PFSK-1 (cell line): ENCODE data around the gene MARK4.

Source experiments
- FOXP2 ChIP-seq: optimal IDR thresholded peaks from 2 replicates; pipeline ENCODE3; 2011; ENCODE audit warnings: borderline replicate concordance, control low read depth, inconsistent platforms; ENCODE audit not compliant: insufficient read depth; ENCODE audit errors: extremely low read length, extremely low read depth
- POLR2AphosphoS5 ChIP-seq: IDR thresholded peaks from 2 replicates; pipeline ENCODE4 v1.6.1; 2012; ENCODE audit warnings: low read depth, mild to moderate bottlenecking, control low read depth, low read length, moderate library complexity
- SIN3A ChIP-seq: IDR thresholded peaks from 2 replicates; pipeline ENCODE4 v1.6.1; 2012; ENCODE audit warnings: mild to moderate bottlenecking, low read length, moderate library complexity, borderline replicate concordance; ENCODE audit not compliant: insufficient read depth
- TAF1 ChIP-seq: IDR thresholded peaks from 2 replicates; pipeline ENCODE4 v1.6.1; 2012; ENCODE audit warnings: low read length, control low read depth, borderline replicate concordance; ENCODE audit not compliant: insufficient read depth
- TF ChIP-seq, protein P1 (sequence below), 2 experiments: IDR thresholded peaks; 2 replicates each; pipeline versions ENCODE4 v1.6.1 to v1.8.0; 2011 to 2012; ENCODE audit warnings: low read depth in 2 of 2, low read length in 2 of 2, control low read depth in 1 of 2, inconsistent platforms in 1 of 2, mild to moderate bottlenecking in 1 of 2, moderate library complexity in 1 of 2; ENCODE audit not compliant: insufficient read depth in 1 of 2

Gene MARK4

DNA sequence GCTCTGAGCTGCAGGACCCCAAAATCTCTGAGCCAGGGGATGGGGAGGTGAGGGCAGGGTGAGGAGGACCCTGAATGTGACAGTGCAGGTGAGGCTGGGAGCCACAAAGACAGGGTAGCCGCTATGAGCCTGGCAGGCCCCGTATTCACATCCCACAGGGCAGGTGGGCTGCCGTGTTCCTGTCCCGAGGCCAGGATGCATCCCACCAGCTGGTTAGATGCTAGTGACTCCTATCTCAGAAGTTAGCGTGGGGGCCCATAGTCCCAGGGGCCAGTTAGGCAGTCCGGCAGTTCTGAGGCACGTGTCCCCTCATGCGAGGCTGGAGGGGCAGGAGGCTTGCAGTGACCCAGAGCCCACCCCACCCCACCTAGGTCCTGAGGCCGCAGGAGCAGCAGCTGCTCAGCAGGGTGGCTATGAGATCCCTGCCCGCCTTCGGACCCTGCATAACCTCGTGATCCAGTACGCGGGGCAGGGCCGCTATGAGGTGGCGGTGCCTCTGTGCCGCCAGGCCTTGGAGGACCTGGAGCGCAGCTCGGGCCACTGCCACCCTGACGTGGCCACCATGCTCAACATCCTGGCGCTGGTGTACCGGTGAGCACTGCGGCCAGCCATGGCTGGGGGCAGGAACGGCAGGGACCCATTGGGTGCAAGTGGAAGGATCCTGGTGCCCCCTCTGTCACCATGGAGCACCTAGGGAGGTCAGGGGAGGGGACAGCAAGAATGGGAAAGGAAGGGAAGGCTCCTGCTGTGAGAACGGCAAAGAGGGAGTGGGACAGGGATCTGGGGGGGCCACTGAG is 96.7 kb downstream of the MARK4 start:
- TF ChIP-seq, protein P1, sequence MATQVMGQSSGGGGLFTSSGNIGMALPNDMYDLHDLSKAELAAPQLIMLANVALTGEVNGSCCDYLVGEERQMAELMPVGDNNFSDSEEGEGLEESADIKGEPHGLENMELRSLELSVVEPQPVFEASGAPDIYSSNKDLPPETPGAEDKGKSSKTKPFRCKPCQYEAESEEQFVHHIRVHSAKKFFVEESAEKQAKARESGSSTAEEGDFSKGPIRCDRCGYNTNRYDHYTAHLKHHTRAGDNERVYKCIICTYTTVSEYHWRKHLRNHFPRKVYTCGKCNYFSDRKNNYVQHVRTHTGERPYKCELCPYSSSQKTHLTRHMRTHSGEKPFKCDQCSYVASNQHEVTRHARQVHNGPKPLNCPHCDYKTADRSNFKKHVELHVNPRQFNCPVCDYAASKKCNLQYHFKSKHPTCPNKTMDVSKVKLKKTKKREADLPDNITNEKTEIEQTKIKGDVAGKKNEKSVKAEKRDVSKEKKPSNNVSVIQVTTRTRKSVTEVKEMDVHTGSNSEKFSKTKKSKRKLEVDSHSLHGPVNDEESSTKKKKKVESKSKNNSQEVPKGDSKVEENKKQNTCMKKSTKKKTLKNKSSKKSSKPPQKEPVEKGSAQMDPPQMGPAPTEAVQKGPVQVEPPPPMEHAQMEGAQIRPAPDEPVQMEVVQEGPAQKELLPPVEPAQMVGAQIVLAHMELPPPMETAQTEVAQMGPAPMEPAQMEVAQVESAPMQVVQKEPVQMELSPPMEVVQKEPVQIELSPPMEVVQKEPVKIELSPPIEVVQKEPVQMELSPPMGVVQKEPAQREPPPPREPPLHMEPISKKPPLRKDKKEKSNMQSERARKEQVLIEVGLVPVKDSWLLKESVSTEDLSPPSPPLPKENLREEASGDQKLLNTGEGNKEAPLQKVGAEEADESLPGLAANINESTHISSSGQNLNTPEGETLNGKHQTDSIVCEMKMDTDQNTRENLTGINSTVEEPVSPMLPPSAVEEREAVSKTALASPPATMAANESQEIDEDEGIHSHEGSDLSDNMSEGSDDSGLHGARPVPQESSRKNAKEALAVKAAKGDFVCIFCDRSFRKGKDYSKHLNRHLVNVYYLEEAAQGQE (IDR thresholded peaks at IDR 0.05; ENCODE audit: insufficient read depth in 1 of 2, low read depth in 2 of 2, low read length in 2 of 2): no peak
- TF ChIP-seq FOXP2 (no peak), POLR2AphosphoS5 (no peak), SIN3A (no peak)

DNA sequence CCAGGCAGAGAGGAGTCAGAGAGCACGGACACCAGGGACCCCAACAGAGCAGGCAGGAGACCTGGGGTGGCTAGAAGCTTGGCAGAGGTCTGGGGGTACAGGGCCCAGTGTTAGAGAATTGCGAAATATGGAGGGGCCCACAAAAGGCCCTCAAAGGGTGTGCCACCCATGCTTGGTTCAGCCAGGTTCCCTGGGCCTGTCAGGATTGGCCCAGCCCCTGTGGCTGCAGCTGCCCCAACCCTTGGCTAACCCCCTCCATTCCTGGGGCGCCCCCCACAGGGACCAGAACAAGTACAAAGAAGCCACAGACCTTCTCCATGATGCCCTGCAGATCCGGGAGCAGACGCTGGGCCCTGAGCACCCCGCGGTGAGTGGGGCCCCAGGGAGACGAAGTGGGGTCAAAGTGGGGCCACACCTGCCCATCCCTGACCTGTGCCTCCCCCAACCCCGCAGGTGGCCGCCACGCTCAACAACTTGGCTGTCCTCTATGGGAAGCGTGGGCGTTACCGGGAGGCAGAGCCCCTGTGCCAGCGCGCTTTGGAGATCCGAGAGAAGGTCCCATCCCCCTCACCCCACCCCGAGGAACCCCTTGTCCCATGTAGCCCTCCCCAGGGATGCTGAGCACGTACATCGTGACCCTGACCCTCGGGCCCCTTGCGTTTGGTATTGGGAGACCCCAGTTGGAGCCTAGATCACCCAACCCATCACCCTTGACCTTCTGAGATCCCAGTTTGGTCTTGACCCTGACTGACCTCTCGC is 97.5 kb downstream of the MARK4 start:
- TF ChIP-seq POLR2AphosphoS5: peak; percentile 19; the same call in 1 of the 2 replicates
- no peak for TF ChIP-seq SIN3A
- TF ChIP-seq, protein P1 (IDR thresholded peaks at IDR 0.05; ENCODE audit: insufficient read depth in 1 of 2, low read depth in 2 of 2, low read length in 2 of 2): no peak
- TF ChIP-seq FOXP2: no peak
- no peak for TF ChIP-seq TAF1

DNA sequence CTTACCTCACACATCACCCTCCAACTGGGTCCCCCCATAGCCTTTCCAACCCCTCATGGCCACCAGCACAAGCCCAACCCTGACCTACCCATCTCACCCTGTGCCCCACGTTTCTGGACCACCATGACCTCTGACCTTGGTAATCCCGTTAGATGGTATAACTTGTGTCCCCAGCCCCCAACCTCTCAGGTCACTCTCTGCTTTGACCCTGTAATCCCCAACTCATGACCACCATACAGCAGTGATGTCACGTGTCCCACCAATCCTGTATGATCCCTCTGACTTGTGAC is 98.0 kb downstream of the MARK4 start:
- TF ChIP-seq, protein P1 (IDR thresholded peaks at IDR 0.05; ENCODE audit: insufficient read depth in 1 of 2, low read depth in 2 of 2, low read length in 2 of 2): no peak
- TF ChIP-seq TAF1: no peak
- no peak for TF ChIP-seq POLR2AphosphoS5
- no peak for TF ChIP-seq FOXP2
- no peak for TF ChIP-seq SIN3A

DNA sequence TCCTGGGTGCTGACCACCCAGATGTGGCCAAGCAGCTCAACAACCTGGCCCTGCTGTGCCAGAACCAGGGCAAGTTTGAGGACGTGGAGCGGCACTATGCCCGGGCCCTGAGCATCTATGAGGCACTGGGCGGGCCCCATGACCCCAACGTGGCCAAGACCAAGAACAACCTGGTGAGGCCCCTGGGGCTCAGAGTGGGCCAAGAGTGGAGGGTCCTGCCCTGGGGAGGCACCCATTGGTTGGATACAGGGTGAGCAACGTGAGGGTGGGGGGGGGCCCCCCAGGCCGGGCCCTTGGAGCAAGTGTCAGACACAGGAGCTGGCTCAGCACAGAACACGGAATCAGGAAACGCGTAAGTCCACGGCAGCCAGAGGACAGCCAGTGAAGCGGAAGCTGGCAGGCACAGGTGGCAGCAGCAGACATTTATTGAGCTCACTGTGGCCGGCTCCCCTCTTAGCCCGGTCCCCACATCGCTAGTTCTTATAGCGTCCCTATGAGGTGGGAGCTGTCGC is 98.4 kb downstream of the MARK4 start:
- TF ChIP-seq FOXP2: no peak
- no peak for TF ChIP-seq POLR2AphosphoS5
- TF ChIP-seq SIN3A: no peak
- TF ChIP-seq TAF1: no peak
- TF ChIP-seq, protein P1 (IDR thresholded peaks at IDR 0.05; ENCODE audit: insufficient read depth in 1 of 2, low read depth in 2 of 2, low read length in 2 of 2): no peak
